Adrenal gland (tissue), 5 donors: ENCODE measurements around the gene RPRD1A.

ENCODE experiments used
- POLR2A ChIP-seq, 2 donors: fragments of 450-650 bp; IDR thresholded peaks; one replicate each; pipeline ENCODE4 v1.6.1; 2017; ENCODE audit warnings: antibody characterized with exemption in 2 of 2, mild to moderate bottlenecking in 2 of 2, moderate library complexity in 1 of 2
- TF ChIP-seq, protein P1 (sequence below), 6 experiments: fragments of 450-650 bp in 4 of 6; fragments of 200-600 bp in 2 of 6; sonication (generic) in 1 of 6; IDR thresholded peaks; 1 replicate in 5 of 6; 2 replicates in 1 of 6; pipeline versions ENCODE4 v1.5.1 to v1.8.0; 2016 to 2021; ENCODE audit warnings: antibody characterized with exemption in 6 of 6, mild to moderate bottlenecking in 2 of 6, moderate library complexity in 1 of 6
- donor health status: DM: no; HTN: no; CAD: no.

DNA sequence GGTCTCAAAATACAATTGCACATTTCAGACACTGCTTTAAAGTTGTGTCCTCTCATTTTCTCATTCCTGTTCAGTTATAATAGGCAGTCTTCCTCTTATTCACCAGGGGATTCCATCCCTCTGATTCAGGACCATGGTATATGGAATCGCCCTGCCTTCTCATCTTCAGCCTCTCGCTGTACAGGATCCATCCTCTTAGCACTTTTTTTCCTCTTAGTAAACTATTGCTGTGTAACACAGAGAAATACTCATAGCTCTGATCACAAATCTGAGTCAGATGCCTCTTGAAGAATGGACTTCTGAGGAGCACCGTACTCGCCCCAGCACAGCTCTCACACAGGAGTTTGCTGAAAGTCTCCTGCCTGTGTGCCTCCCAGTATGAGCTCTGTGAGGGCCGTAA, 83.5 kb downstream of the RPRD1A start:
- TF ChIP-seq, protein P1, sequence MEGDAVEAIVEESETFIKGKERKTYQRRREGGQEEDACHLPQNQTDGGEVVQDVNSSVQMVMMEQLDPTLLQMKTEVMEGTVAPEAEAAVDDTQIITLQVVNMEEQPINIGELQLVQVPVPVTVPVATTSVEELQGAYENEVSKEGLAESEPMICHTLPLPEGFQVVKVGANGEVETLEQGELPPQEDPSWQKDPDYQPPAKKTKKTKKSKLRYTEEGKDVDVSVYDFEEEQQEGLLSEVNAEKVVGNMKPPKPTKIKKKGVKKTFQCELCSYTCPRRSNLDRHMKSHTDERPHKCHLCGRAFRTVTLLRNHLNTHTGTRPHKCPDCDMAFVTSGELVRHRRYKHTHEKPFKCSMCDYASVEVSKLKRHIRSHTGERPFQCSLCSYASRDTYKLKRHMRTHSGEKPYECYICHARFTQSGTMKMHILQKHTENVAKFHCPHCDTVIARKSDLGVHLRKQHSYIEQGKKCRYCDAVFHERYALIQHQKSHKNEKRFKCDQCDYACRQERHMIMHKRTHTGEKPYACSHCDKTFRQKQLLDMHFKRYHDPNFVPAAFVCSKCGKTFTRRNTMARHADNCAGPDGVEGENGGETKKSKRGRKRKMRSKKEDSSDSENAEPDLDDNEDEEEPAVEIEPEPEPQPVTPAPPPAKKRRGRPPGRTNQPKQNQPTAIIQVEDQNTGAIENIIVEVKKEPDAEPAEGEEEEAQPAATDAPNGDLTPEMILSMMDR (IDR thresholded peaks at IDR 0.05) = no peak
- no peak for TF ChIP-seq POLR2A (IDR thresholded peaks at IDR 0.05)
